HG03432 (cell line): ENCODE measurements around the gene SPINT3.

Experiments
- ATAC-seq: cut with Tn5 transposase; IDR thresholded peaks from one replicate; pipeline ENCODE4 v1.9.1; 2021; ENCODE audit warnings: mild to moderate bottlenecking, moderate library complexity; ENCODE audit not compliant: unreplicated experiment

Gene SPINT3

GRCh38 chr20:45463709-45464108, 51.7 kb downstream of the SPINT3 start:
- ATAC-seq, result no peak

GRCh38 chr20:45462711-45463509, 52.5 kb downstream of the SPINT3 start:
- ATAC-seq, result no peak
